ENCODE measurements around the gene MPRIP. TPM values are rescaled to one million over a fixed set of nuclear protein-coding genes. Genes with fewer than 3 reads are reported as not detected.

The MPRIP gene
- total RNA-seq, 1 experiment from 2014 or later: 258 TPM

- Histone ChIP-seq H4K20me1 (ENCODE audit: insufficient read depth) (peaks cover 23% of the 10 kb centered on the region), H3K9me3 (ENCODE audit: control insufficient read depth in 1 of 2, insufficient read depth in 1 of 2, low read depth in 1 of 2, low read length in 2 of 2) (no peaks in the 10 kb centered on the region), H3K9ac (ENCODE audit: low read length) (no peak overlapping the region), H3K36me3 (ENCODE audit: control insufficient read depth in 1 of 2, insufficient read depth in 2 of 2, low read length in 2 of 2) (peaks cover 0 to 12% of the 10 kb centered on the region in 2 experiments; a peak in 2 of 4 replicates), H3K4me1 (ENCODE audit: control insufficient read depth in 1 of 2, insufficient read depth in 2 of 2, low read length in 2 of 2) (peaks cover 13 to 38% of the 10 kb centered on the region in 2 experiments), H3K79me2 (ENCODE audit: insufficient read depth, low read length) (peaks cover 100% of the 10 kb centered on the region), H3K4me3 (replicated peaks in 1 of 2; ENCODE audit: low read depth in 1 of 2, low read length in 2 of 2) (no peak overlapping the region), H2AFZ (ENCODE audit: low read depth, low read length, poor library complexity, severe bottlenecking) (no peak overlapping the region), H3K9me2 (ENCODE audit: insufficient read depth) (no peaks in the 10 kb centered on the region), H3K27me3 (ENCODE audit: insufficient read depth, low read length) (no peaks in the 10 kb centered on the region), H3K4me2 (ENCODE audit: low read length) (no peak overlapping the region), H3K27ac (ENCODE audit: low read depth, low read length) (no peak overlapping the region)
- no peak for DNase-seq (ENCODE audit: low read depth, low spot score)
- ChIA-PET RAD21 (ENCODE audit: low non-redundant PET in 1 of 2, low total read pairs in 2 of 2, uncharacterized antibody in 2 of 2, unreplicated experiment in 2 of 2) (no interaction called here), POLR2A (no interaction called here), CTCF (no interaction called here)
- intact Hi-C loops (cut with micrococcal nuclease): no loop called here
- TF ChIP-seq CBX3 (IDR thresholded peaks at IDR 0.05; ENCODE audit: low read depth) (no peak), MAX (IDR thresholded peaks at IDR 0.05) (no peak), REST (IDR thresholded peaks at IDR 0.05; ENCODE audit: low read depth) (no peak), RAD21 (IDR thresholded peaks at IDR 0.05; ENCODE audit: low read depth) (no peak), ATF3 (IDR thresholded peaks at IDR 0.05) (no peak), EGR1 (IDR thresholded peaks at IDR 0.05; ENCODE audit: low read depth) (no peak), SIN3A (IDR thresholded peaks at IDR 0.05; ENCODE audit: low read depth) (no peak), SRF (IDR thresholded peaks at IDR 0.05; ENCODE audit: low read depth) (no peak), ZBTB33 (IDR thresholded peaks at IDR 0.05; ENCODE audit: extremely low read depth, insufficient replicate concordance, low read length) (no peak), SP1 (IDR thresholded peaks at IDR 0.05; ENCODE audit: low read depth) (no peak)
- BruUV-seq (replicated peaks): no TSS peak
- ATAC-seq: no peak
Measured at GRCh38 chr17:17071531-17072360, 29.5 kb downstream of the MPRIP start.
